Neuronal stem cell (in vitro differentiated cells): ENCODE results near the gene HGFAC.

ENCODE experiments used
- DNase-seq: peaks from one replicate; pipeline ENCODE4 v3.0.0-alpha.2; 2013; ENCODE audit warnings: low spot score
- H2AFZ ChIP-seq: one replicate; pipeline ENCODE4 v1.6.1; 2013; ENCODE audit warnings: mild to moderate bottlenecking, low read length, inconsistent platforms
- H2AK5ac ChIP-seq: 2 replicates; pipeline ENCODE4 v1.6.1; 2013; ENCODE audit warnings: low read depth, mild to moderate bottlenecking, inconsistent platforms, low read length, moderate library complexity, mixed read lengths
- H2BK120ac ChIP-seq: 2 replicates; pipeline ENCODE4 v1.6.1; 2013; ENCODE audit warnings: low read depth, mild to moderate bottlenecking, inconsistent platforms, low read length, moderate library complexity, mixed read lengths
- H2BK12ac ChIP-seq: one replicate; pipeline ENCODE4 v1.6.1; 2013; ENCODE audit warnings: low read length, inconsistent platforms
- H2BK15ac ChIP-seq: 2 replicates; pipeline ENCODE4 v1.6.1; 2013; ENCODE audit warnings: mild to moderate bottlenecking, low read length, inconsistent platforms, mixed read lengths
- H2BK5ac ChIP-seq: one replicate; pipeline ENCODE4 v1.6.1; 2013; ENCODE audit warnings: inconsistent platforms, mild to moderate bottlenecking, low read length, moderate library complexity
- H3K14ac ChIP-seq: one replicate; pipeline ENCODE4 v1.6.1; 2013; ENCODE audit warnings: low read length, inconsistent platforms
- H3K18ac ChIP-seq: 2 replicates; pipeline ENCODE4 v1.6.1; 2013; ENCODE audit warnings: low read length, inconsistent platforms
- H3K23ac ChIP-seq: 2 replicates; pipeline ENCODE4 v1.6.1; 2013; ENCODE audit warnings: low read depth, mild to moderate bottlenecking, mixed read lengths, low read length, inconsistent platforms; ENCODE audit not compliant: poor library complexity
- H3K27ac ChIP-seq: replicated peaks from 3 replicates; pipeline ENCODE4 v1.5.1; 2013; ENCODE audit warnings: low read length, inconsistent platforms
- H3K27me3 ChIP-seq, 3 experiments: 2 replicates each; pipeline ENCODE4 v1.6.1; 2013; ENCODE audit warnings: low read length in 3 of 3, mild to moderate bottlenecking in 2 of 3, inconsistent platforms in 1 of 3, low read depth in 1 of 3, mixed read lengths in 1 of 3, moderate library complexity in 1 of 3; ENCODE audit not compliant: control insufficient read depth in 3 of 3, insufficient read depth in 3 of 3
- H3K36me3 ChIP-seq, 2 donors: replicated peaks in 1 of 2; 2 replicates each; pipeline ENCODE4 v1.6.1; 2013; ENCODE audit warnings: low read length in 2 of 2; ENCODE audit not compliant: control insufficient read depth in 2 of 2, insufficient read depth in 2 of 2
- H3K4ac ChIP-seq: 2 replicates; pipeline ENCODE4 v1.6.1; 2013; ENCODE audit warnings: inconsistent platforms, mild to moderate bottlenecking, low read length, moderate library complexity
- H3K4me1 ChIP-seq, 2 donors: 1 replicate in 1 of 2; 2 replicates in 1 of 2; pipeline ENCODE4 v1.6.1; 2013; ENCODE audit warnings: low read length in 2 of 2, low read depth in 1 of 2; ENCODE audit not compliant: control insufficient read depth in 2 of 2, insufficient read depth in 1 of 2
- H3K4me2 ChIP-seq: one replicate; pipeline ENCODE4 v1.6.1; 2013; ENCODE audit warnings: mild to moderate bottlenecking, low read length, inconsistent platforms; ENCODE audit not compliant: insufficient read depth, poor library complexity, severe bottlenecking
- H3K4me3 ChIP-seq, 2 donors: 2 replicates each; pipeline ENCODE4 v1.5.1; 2013; ENCODE audit warnings: low read length in 2 of 2, mild to moderate bottlenecking in 2 of 2, inconsistent platforms in 1 of 2, moderate library complexity in 1 of 2
- H3K79me1 ChIP-seq: one replicate; pipeline ENCODE4 v1.6.1; 2013; ENCODE audit warnings: low read depth, mild to moderate bottlenecking, inconsistent platforms, low read length, moderate library complexity
- H3K9ac ChIP-seq: one replicate; pipeline ENCODE4 v1.6.1; 2013; ENCODE audit warnings: mild to moderate bottlenecking, low read depth, low read length, inconsistent platforms; ENCODE audit not compliant: poor library complexity
- H3K9me3 ChIP-seq, 2 donors: replicated peaks in 1 of 2; 2 replicates each; pipeline versions ENCODE3 to v1.6.1; 2013; ENCODE audit warnings: low read length in 2 of 2, mild to moderate bottlenecking in 2 of 2, inconsistent platforms in 1 of 2, low read depth in 1 of 2, mixed read lengths in 1 of 2, moderate library complexity in 1 of 2; ENCODE audit not compliant: control insufficient read depth in 2 of 2, insufficient read depth in 1 of 2
- H4K8ac ChIP-seq: one replicate; pipeline ENCODE4 v1.6.1; 2013; ENCODE audit warnings: low read depth, mild to moderate bottlenecking, inconsistent platforms, low read length, moderate library complexity
- H4K91ac ChIP-seq: one replicate; pipeline ENCODE4 v1.6.1; 2013; ENCODE audit warnings: low read length, low read depth, mild to moderate bottlenecking, inconsistent platforms; ENCODE audit not compliant: poor library complexity
- WGBS, 2 donors: extraction: QIAGEN DNeasy Blood & Tissue Kit; methylation state at CpG; one replicate each; pipeline ENCODE4 v1.1.7; 2013; ENCODE audit warnings: missing lambda C conversion rate in 2 of 2, mixed read lengths in 1 of 2; ENCODE audit not compliant: insufficient read length in 2 of 2, insufficient replicate concordance in 1 of 2; ENCODE audit errors: extremely low coverage in 2 of 2; 5-methylcytosine and 5-hydroxymethylcytosine counted together

Gene HGFAC

DNA sequence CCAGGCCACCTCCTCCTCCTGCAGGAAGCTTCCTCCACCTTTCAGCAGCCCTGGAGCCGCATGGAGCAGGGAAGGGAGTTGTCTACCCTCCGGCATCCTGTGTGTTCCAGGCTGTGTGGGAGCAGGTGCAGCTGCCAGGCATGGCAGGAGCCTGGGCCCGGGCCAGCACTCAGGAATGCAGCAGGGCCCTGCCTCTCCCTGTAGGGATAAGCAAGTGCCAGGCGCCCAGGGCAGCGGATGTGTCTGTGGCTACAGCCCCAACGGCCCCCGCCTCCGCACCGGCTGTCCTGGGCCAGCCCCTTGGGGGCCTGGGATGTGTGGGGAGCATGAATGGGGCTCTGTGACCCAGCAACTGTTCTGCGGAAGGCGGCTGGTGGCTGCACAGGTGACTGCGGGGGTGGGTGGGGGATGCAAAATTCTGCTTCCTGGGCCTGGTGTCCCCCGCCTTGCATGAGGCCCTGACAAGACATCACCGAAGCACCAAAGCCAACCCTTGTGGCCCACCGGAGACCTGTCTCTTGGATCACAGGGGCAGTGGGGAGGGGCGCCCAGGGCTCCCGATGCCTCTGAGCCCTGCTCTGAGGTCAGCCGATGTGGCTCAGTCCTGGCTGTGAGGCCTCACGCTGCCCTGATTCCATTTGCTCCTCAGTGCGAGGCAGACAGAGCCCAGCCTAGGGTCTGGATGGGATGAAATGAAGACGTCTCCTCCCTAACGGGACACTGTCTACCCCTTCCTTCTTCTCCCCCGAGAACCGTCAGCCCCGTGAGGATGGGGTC lies 19.9 kb downstream of the HGFAC start:
- no peak overlapping the region for H3K23ac ChIP-seq
- H3K36me3 ChIP-seq = no peaks in the 10 kb centered on the region
- H2BK12ac ChIP-seq = peak overlapping the region; percentile 90
- peaks cover 0 to 56% (median 14%) of the 10 kb centered on the region in 3 experiments for H3K27me3 ChIP-seq
- DNase-seq = no peak
- H3K79me1 ChIP-seq = no peaks in the 10 kb centered on the region
- H3K27ac ChIP-seq = no peak overlapping the region
- no peak overlapping the region for H4K8ac ChIP-seq
- H3K9me3 ChIP-seq = peaks cover 2 to 11% of the 10 kb centered on the region in 2 donors
- no peak overlapping the region for H4K91ac ChIP-seq
- no peak overlapping the region for H2BK5ac ChIP-seq
- peak overlapping the region; percentile 85 for H2BK15ac ChIP-seq
- H2BK120ac ChIP-seq = peak overlapping the region; percentile 41
- no CpG with 5 or more reads among the region's 25 CpGs for WGBS, 2 donors
- no peak overlapping the region for H3K9ac ChIP-seq
- no peak overlapping the region for H3K4ac ChIP-seq
- H3K4me3 ChIP-seq = no peak overlapping the region
- H2AK5ac ChIP-seq = peak overlapping the region; percentile 70
- no peak overlapping the region for H2AFZ ChIP-seq
- peak overlapping the region; percentile 94 for H3K14ac ChIP-seq
- H3K4me1 ChIP-seq = peaks cover 7 to 33% of the 10 kb centered on the region in 2 donors
- H3K4me2 ChIP-seq = no peak overlapping the region
- H3K18ac ChIP-seq = peak overlapping the region; percentile 57

DNA sequence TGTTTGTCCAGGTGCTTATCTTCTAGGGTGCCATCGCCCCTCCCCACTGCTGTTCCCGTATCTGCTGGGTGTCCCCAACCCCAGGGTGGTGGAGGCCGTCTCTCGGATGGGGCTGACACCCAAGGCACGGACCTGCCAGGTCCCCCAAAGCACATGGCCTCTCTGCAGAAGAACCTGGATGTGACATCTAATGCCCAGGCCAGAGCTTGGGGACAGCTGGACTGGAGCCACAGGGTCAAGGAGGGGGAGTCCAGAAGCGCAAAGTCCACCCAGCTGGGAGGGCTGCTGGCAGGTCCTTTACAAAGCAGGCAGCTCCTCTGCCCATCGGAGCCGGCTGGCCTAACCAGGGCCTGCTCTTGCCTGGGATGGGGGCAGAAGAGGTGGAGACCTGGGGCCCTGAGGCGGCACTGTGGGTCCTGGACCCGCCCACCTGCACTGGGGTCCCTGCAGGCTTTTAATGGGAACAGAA lies 20.6 kb downstream of the HGFAC start:
- H3K9ac ChIP-seq = no peak overlapping the region
- peaks cover 0 to 58% (median 14%) of the 10 kb centered on the region in 3 experiments for H3K27me3 ChIP-seq
- no peak overlapping the region for H3K4ac ChIP-seq
- H3K4me2 ChIP-seq = no peak overlapping the region
- no CpG with 5 or more reads among the region's 10 CpGs for WGBS, 2 donors
- H4K91ac ChIP-seq = no peak overlapping the region
- peaks cover 7 to 36% of the 10 kb centered on the region in 2 donors for H3K4me1 ChIP-seq
- no peak overlapping the region for H2BK5ac ChIP-seq
- H4K8ac ChIP-seq = no peak overlapping the region
- no peak overlapping the region for H3K4me3 ChIP-seq
- peaks cover 2 to 11% of the 10 kb centered on the region in 2 donors for H3K9me3 ChIP-seq
- no peak overlapping the region for H2AFZ ChIP-seq
- H2BK15ac ChIP-seq = peak overlapping the region; percentile 85
- no peaks in the 10 kb centered on the region for H3K79me1 ChIP-seq
- H2BK12ac ChIP-seq = peak overlapping the region; percentile 43
- no peaks in the 10 kb centered on the region for H3K36me3 ChIP-seq
- no peak overlapping the region for H3K14ac ChIP-seq
- H3K27ac ChIP-seq = no peak overlapping the region
- H2BK120ac ChIP-seq = peak overlapping the region; percentile 97
- no peak overlapping the region for H3K23ac ChIP-seq
- H3K18ac ChIP-seq = peak overlapping the region; percentile 59
- H2AK5ac ChIP-seq = peak overlapping the region; percentile 68
- no peak for DNase-seq

DNA sequence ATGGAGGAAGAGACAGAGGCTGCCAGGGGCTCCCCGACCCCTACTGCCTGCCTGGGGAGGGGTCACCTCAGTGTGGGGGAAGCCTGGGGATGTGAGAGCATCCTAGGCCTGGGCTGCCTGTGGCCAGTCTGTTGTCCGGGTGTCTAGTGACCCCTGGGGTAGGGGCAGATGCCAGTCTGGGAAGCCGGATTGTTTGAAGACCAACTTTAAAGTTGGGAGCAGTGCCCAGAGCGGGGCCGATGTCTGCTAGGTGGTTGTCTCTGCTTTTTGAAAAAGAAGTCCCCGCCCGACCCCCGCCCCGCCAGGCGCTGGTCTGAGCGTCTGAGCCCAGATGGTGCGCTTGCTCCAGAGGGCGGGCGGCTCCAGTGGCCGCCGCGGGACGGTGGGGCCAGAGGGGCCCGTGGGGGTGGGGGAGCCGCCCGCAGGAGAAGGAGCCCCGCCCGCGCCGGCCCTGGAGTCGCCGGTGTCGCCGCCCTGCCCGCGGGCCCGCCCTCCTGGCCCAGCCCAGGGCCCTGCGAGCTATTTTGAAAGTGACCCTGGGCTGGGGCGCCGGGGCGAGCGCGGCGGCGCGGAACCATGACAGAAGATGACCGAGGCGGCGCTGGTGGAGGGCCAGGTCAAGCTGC lies 21.1 kb downstream of the HGFAC start, which contains the start of gene DOK7:
DOK7 (plus strand) TSS at position 517 of the 626 bp plus-strand sequence; CDS start at position 587, 70 bp downstream.
- DNase-seq = no peak
- no peaks in the 10 kb centered on the region for H3K36me3 ChIP-seq
- no peak within 1 kb of the TSS for H4K91ac ChIP-seq
- H3K27me3 ChIP-seq = peaks cover 0 to 57% (median 14%) of the 10 kb centered on the region in 3 experiments
- peak within 1 kb of the TSS; percentile 73 for H2BK12ac ChIP-seq
- H3K4me2 ChIP-seq = peak within 1 kb of the TSS; percentile 45
- H2AK5ac ChIP-seq = peak within 1 kb of the TSS; percentile 86
- no peak within 1 kb of the TSS for H3K4me3 ChIP-seq
- WGBS, 2 donors = no CpG with 5 or more reads among the region's 44 CpGs
- H3K18ac ChIP-seq = peak within 1 kb of the TSS; percentile 87
- peak within 1 kb of the TSS; percentile 73 for H2AFZ ChIP-seq
- H3K9me3 ChIP-seq = peaks cover 2 to 11% of the 10 kb centered on the region in 2 donors
- H2BK15ac ChIP-seq = peak within 1 kb of the TSS; percentile 98
- H3K23ac ChIP-seq = peak within 1 kb of the TSS; percentile 60
- H2BK120ac ChIP-seq = peak within 1 kb of the TSS; percentile 97
- no peak within 1 kb of the TSS for H4K8ac ChIP-seq
- H3K9ac ChIP-seq = peak within 1 kb of the TSS; percentile 44
- peak within 1 kb of the TSS; percentile 53 for H3K4ac ChIP-seq
- H3K27ac ChIP-seq = no peak within 1 kb of the TSS
- H3K14ac ChIP-seq = peak within 1 kb of the TSS; percentile 56
- H2BK5ac ChIP-seq = peak within 1 kb of the TSS; percentile 88
- no peaks in the 10 kb centered on the region for H3K79me1 ChIP-seq
- H3K4me1 ChIP-seq = peaks cover 7 to 42% of the 10 kb centered on the region in 2 donors
